ENCODE data around the gene TGOLN2. TPM values are rescaled to one million over a fixed set of nuclear protein-coding genes. Genes with fewer than 3 reads are reported as not detected.
"Not testable (repeated sequence)": the region's sequence is repeated elsewhere in the genome, so short reads cannot be mapped to it uniquely, and the experiment has no call there.

TGOLN2 gene
- total RNA-seq, 1 experiment from 2014 or later = 86.1 TPM

DNA sequence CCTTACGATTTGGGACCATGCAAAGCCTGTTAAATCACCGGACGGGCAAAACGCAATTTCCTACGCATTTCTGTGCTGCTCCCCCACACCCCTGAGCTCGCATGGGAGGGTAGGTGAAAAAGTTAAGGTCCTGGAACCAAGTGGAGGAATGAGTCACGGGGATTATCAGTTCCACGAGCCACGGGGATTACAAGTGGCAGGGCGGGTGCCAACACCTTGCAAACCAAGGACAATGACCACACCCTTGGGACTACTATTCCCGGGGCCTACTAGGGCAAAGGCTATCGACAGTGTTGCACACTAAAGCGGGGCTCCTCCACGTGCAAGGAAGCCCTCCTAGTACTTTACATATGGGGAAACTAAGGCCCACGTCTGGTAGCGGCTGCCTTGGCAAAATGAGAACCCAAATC lies 26.1 kb upstream of the TGOLN2 start:
- Histone ChIP-seq H2AFZ (peak overlapping the region; percentile 78), H3K27me3 (ENCODE audit: insufficient read depth, low read depth) (no peaks in the 10 kb centered on the region)

DNA sequence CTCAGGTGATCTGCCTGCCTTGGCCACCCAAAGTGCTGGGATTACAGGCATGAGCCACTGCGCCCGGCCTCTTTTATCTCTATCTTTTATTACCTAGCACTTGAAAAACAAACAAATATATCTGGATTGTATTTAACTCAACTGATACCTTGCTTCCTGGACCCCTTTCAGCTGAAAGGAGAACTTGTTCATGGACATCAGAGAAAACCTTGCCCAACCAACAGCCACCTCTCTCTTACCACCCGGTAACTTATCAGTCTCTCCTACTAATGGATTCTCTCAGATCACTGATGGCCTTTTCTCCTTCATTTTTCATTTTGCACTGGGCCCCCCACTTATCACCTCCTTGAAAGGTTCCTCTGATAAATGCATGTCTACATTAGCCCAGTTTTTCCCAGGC lies 19.8 kb upstream of the TGOLN2 start:
- Histone ChIP-seq H3K9me2 (ENCODE audit: insufficient read depth) (no peaks in the 10 kb centered on the region), H3K27ac (no peak overlapping the region), H3K4me1 (replicated peaks; ENCODE audit: insufficient read depth) (peaks cover 3% of the 10 kb centered on the region; the same call in 1 of the 2 replicates), H4K20me1 (ENCODE audit: insufficient read depth) (0 out of 2 replicates have a peak, but pooled peaks cover 7% of the 10 kb centered on the region), H3K79me2 (ENCODE audit: low read depth) (peaks cover 15% of the 10 kb centered on the region), H3K4me2 (no peak overlapping the region), H3F3A (ENCODE audit: insufficient read depth, low read depth) (peaks cover 4% of the 10 kb centered on the region; the same call in 1 of the 2 replicates), H3K36me3 (ENCODE audit: low read depth) (peaks cover 12% of the 10 kb centered on the region), H3K4me3 (no peak overlapping the region), H3K9me3 (ENCODE audit: insufficient read depth, low read depth) (no peaks in the 10 kb centered on the region), H2AFZ (no peak overlapping the region), H3K27me3 (ENCODE audit: insufficient read depth, low read depth) (no peaks in the 10 kb centered on the region)
- ChIA-PET CTCF (no interaction called here), POLR2A (ENCODE audit: unreplicated experiment) (no interaction called here)
- intact Hi-C loops (cut with micrococcal nuclease; ENCODE audit: unreplicated experiment) = no loop called here
- TF ChIP-seq CTCF (conservative IDR thresholded peaks at IDR 0.05) = no peak
- no peak for TF ChIP-seq EZH2 (IDR thresholded peaks at IDR 0.05; ENCODE audit: low read depth)
- no TSS peak for BruUV-seq (replicated peaks)
- no peak for DNase-seq

More for the DNA sequence above, 26.1 kb upstream of the TGOLN2 start:
- peaks cover 12% of the 10 kb centered on the region for H3K36me3 ChIP-seq (ENCODE audit: low read depth)
- peak; percentile 34 to 59 for DNase-seq
- intact Hi-C loops (cut with micrococcal nuclease; ENCODE audit: unreplicated experiment) = loop anchor here (2.0 to 5.0 kb wide), 3 partner anchors 25 to 447 kb away; partner anchors contain the start of genes CAPG and TMSB10
- H3K27ac ChIP-seq = peak overlapping the region; percentile 62
- CTCF ChIA-PET = interaction anchor here (0.8 kb wide), 1 partner anchor 195 kb away, joined by 3 read pairs; no protein-coding TSS in a partner anchor
- H3K9me3 ChIP-seq (ENCODE audit: insufficient read depth, low read depth) = no peaks in the 10 kb centered on the region; the same call in 1 of the 2 replicates
- peak overlapping the region; percentile 93 for H3K4me2 ChIP-seq
- BruUV-seq (replicated peaks) = TSS peak; percentile 71
- POLR2A ChIA-PET (ENCODE audit: unreplicated experiment) = interaction anchor here (0.5 to 0.7 kb wide), 5 partner anchors 11 to 452 kb away, joined by 3 to 21 read pairs (median 3); partner anchors contain the start of gene C2orf68
- H3K4me1 ChIP-seq (replicated peaks; ENCODE audit: insufficient read depth) = peaks cover 16% of the 10 kb centered on the region
- no peaks in the 10 kb centered on the region for H3K9me2 ChIP-seq (ENCODE audit: insufficient read depth)
- H3K4me3 ChIP-seq = peak overlapping the region; percentile 87
- H3F3A ChIP-seq (ENCODE audit: insufficient read depth, low read depth) = no peaks in the 10 kb centered on the region
- TF ChIP-seq CTCF (conservative IDR thresholded peaks at IDR 0.05) = no peak
- TF ChIP-seq EZH2 (IDR thresholded peaks at IDR 0.05; ENCODE audit: low read depth) = no peak
- H3K79me2 ChIP-seq (ENCODE audit: low read depth) = peaks cover 44% of the 10 kb centered on the region
- 0 out of 2 replicates have a peak, but pooled peaks cover 6% of the 10 kb centered on the region for H4K20me1 ChIP-seq (ENCODE audit: insufficient read depth)

- peaks cover 4% of the 10 kb centered on the region; the same call in 1 of the 2 replicates for H3K36me3 ChIP-seq (ENCODE audit: low read depth)
These were observed 16.7 kb upstream of the TGOLN2 start for GRCh38 chr2:85344356-85344954.

GRCh38 chr2:85343207-85343895 lies 15.6 kb upstream of the TGOLN2 start:
- H3K79me2 ChIP-seq (ENCODE audit: low read depth); CTCF ChIA-PET; DNase-seq; H3K4me2 ChIP-seq; H3K27me3 ChIP-seq (ENCODE audit: insufficient read depth, low read depth); H3K9me3 ChIP-seq (ENCODE audit: insufficient read depth, low read depth); H3K4me3 ChIP-seq; intact Hi-C loops (cut with micrococcal nuclease; ENCODE audit: unreplicated experiment); H4K20me1 ChIP-seq (ENCODE audit: insufficient read depth); H3K9me2 ChIP-seq (ENCODE audit: insufficient read depth); H3K36me3 ChIP-seq (ENCODE audit: low read depth); H3K4me1 ChIP-seq (replicated peaks; ENCODE audit: insufficient read depth); H3K27ac ChIP-seq; BruUV-seq (replicated peaks); H2AFZ ChIP-seq; POLR2A ChIA-PET (ENCODE audit: unreplicated experiment): not testable (repeated sequence)
- H3F3A ChIP-seq (ENCODE audit: insufficient read depth, low read depth) = peaks cover 10% of the 10 kb centered on the region; the same call in 1 of the 2 replicates

More at GRCh38 chr2:85344356-85344954, 16.7 kb upstream of the TGOLN2 start:
- Histone ChIP-seq H3K27ac (no peak overlapping the region), H3K4me2 (no peak overlapping the region), H3F3A (ENCODE audit: insufficient read depth, low read depth) (peaks cover 10% of the 10 kb centered on the region; the same call in 1 of the 2 replicates), H2AFZ (no peak overlapping the region), H3K27me3 (ENCODE audit: insufficient read depth, low read depth) (no peaks in the 10 kb centered on the region), H3K9me2 (ENCODE audit: insufficient read depth) (no peaks in the 10 kb centered on the region), H3K4me1 (replicated peaks; ENCODE audit: insufficient read depth) (no peaks in the 10 kb centered on the region), H3K79me2 (ENCODE audit: low read depth) (no peaks in the 10 kb centered on the region), H3K4me3 (no peak overlapping the region), H4K20me1 (ENCODE audit: insufficient read depth) (0 out of 2 replicates have a peak, but pooled peaks cover 4% of the 10 kb centered on the region), H3K9me3 (ENCODE audit: insufficient read depth, low read depth) (no peaks in the 10 kb centered on the region)
- TF ChIP-seq EZH2 (IDR thresholded peaks at IDR 0.05; ENCODE audit: low read depth) (no peak), CTCF (conservative IDR thresholded peaks at IDR 0.05) (no peak)
- POLR2A ChIA-PET (ENCODE audit: unreplicated experiment) = no interaction called here
- intact Hi-C loops (cut with micrococcal nuclease; ENCODE audit: unreplicated experiment) = no loop called here
- CTCF ChIA-PET = no interaction called here
- BruUV-seq (replicated peaks) = no TSS peak
- DNase-seq = no peak
